GM23338 (cell line): ENCODE results near the gene FATE1. TPM values are rescaled to one million over a fixed set of nuclear protein-coding genes. Genes with fewer than 3 reads are reported as not detected.

ENCODE experiments used
- ATAC-seq: fragments of 200-7000 bp; cut with Tn5 transposase; 3 replicates; pipeline ENCODE4 v1.9.1; 2020
- DNase-seq: peaks from one replicate; pipeline ENCODE4 v3.0.0-alpha.2; 2015; ENCODE audit warnings: low spot score
- H2AFZ ChIP-seq: fragments of 200-600 bp; sonication (generic); 2 replicates; pipeline ENCODE4 v1.8.0; 2016; ENCODE audit warnings: antibody characterized with exemption, mild to moderate bottlenecking, moderate library complexity
- H3F3A ChIP-seq: fragments of 200-600 bp; sonication (generic); replicated peaks from 2 replicates; pipeline ENCODE4 v1.8.0; 2017; ENCODE audit warnings: antibody characterized with exemption, mixed run types, low read depth
- H3K27ac ChIP-seq: fragments of 200-600 bp; sonication (generic); 2 replicates; pipeline ENCODE4 v1.6.1; 2016; ENCODE audit warnings: low read depth
- H3K27me3 ChIP-seq: fragments of 200-600 bp; sonication (generic); 2 replicates; pipeline ENCODE4 v1.8.0; 2016; ENCODE audit warnings: mild to moderate bottlenecking, mixed run types, moderate library complexity; ENCODE audit not compliant: insufficient read depth
- H3K36me3 ChIP-seq: fragments of 200-600 bp; sonication (generic); 2 replicates; pipeline ENCODE4 v1.8.0; 2016; ENCODE audit warnings: mild to moderate bottlenecking; ENCODE audit not compliant: insufficient read depth
- H3K4me1 ChIP-seq: fragments of 200-600 bp; sonication (generic); 2 replicates; pipeline ENCODE4 v1.8.0; 2016; ENCODE audit warnings: mild to moderate bottlenecking, moderate library complexity; ENCODE audit not compliant: insufficient read depth
- H3K4me2 ChIP-seq: fragments of 200-600 bp; sonication (generic); 2 replicates; pipeline ENCODE4 v1.7.1; 2017; ENCODE audit warnings: mixed run types
- H3K4me3 ChIP-seq: fragments of 200-600 bp; sonication (generic); 2 replicates; pipeline ENCODE4 v1.6.1; 2016; ENCODE audit warnings: mixed run types
- H3K79me2 ChIP-seq: fragments of 200-600 bp; sonication (generic); replicated peaks from 2 replicates; pipeline ENCODE4 v1.8.0; 2017; ENCODE audit warnings: mild to moderate bottlenecking; ENCODE audit not compliant: insufficient read depth
- H3K9me2 ChIP-seq: fragments of 200-600 bp; sonication (generic); 2 replicates; pipeline ENCODE4 v1.8.0; 2017; ENCODE audit not compliant: insufficient read depth
- H4K20me1 ChIP-seq: fragments of 200-600 bp; sonication (generic); replicated peaks from 2 replicates; pipeline ENCODE4 v1.8.0; 2017; ENCODE audit warnings: mild to moderate bottlenecking; ENCODE audit not compliant: insufficient read depth
- H3K27ac Mint-ChIP-seq: 2 replicates; pipeline ENCODE4 v1.8.0; 2020; ENCODE audit warnings: inconsistent platforms, mild to moderate bottlenecking, moderate library complexity, mixed read lengths
- H3K27me3 Mint-ChIP-seq: 3 replicates; pipeline ENCODE4 v1.8.0; 2022; ENCODE audit warnings: low read depth, mild to moderate bottlenecking, moderate library complexity, mixed read lengths, inconsistent platforms; ENCODE audit not compliant: insufficient read depth, poor library complexity
- H3K36me3 Mint-ChIP-seq: 3 replicates; pipeline ENCODE4 v1.8.0; 2021; ENCODE audit warnings: low read depth, mild to moderate bottlenecking, inconsistent platforms, moderate library complexity, mixed read lengths
- H3K4me1 Mint-ChIP-seq: 3 replicates; pipeline ENCODE4 v1.8.0; 2020; ENCODE audit warnings: mild to moderate bottlenecking, inconsistent platforms, mixed read lengths
- H3K4me3 Mint-ChIP-seq: 3 replicates; pipeline ENCODE4 v1.8.0; 2021; ENCODE audit warnings: moderate library complexity, mild to moderate bottlenecking, inconsistent platforms, mixed read lengths
- H3K9me3 Mint-ChIP-seq: 3 replicates; pipeline ENCODE4 v1.8.0; 2020; ENCODE audit warnings: moderate library complexity, mild to moderate bottlenecking, inconsistent platforms, mixed read lengths
- CREB1 ChIP-seq: fragments of 250-450 bp; sonication (Bioruptor Pico); IDR thresholded peaks from 2 replicates; pipeline ENCODE4 v1.5.0; 2020; ENCODE audit warnings: low read depth, mild to moderate bottlenecking, moderate library complexity
- EZH2 ChIP-seq: fragments of 200-600 bp; sonication (generic); IDR thresholded peaks from one replicate; pipeline ENCODE4 v1.8.0; 2017; ENCODE audit warnings: antibody characterized with exemption, mild to moderate bottlenecking, low read depth; ENCODE audit not compliant: unreplicated experiment
- EZH2phosphoT487 ChIP-seq: fragments of 200-600 bp; sonication (generic); IDR thresholded peaks from one replicate; pipeline ENCODE4 v1.8.1; 2018; ENCODE audit warnings: antibody characterized with exemption; ENCODE audit not compliant: unreplicated experiment
- NANOG ChIP-seq: IDR thresholded peaks from 2 replicates; pipeline ENCODE4 v1.6.1; 2016; ENCODE audit warnings: antibody characterized with exemption, borderline replicate concordance
- STAT1 ChIP-seq: IDR thresholded peaks from one replicate; pipeline ENCODE4 v1.6.1; 2016; ENCODE audit warnings: antibody characterized with exemption; ENCODE audit not compliant: unreplicated experiment
- polyA plus RNA-seq: library from polyadenylated mRNA; unstranded; fragments of >200 nt; fragmentation: Nextera tagmentation; extraction: Ambion mirVana; gene quantifications from 2 replicates; pipeline ENCODE4 v1.2.1, GENCODE V29; 2016
- total RNA-seq: library from RNA; depleted of rRNA; stranded (reverse); fragments of >200 nt; shearing (Covaris generic); gene quantifications from 2 replicates; pipeline ENCODE4 v1.2.3, GENCODE V29; 2014
- TF ChIP-seq, protein P1 (sequence below): IDR thresholded peaks from one replicate; pipeline ENCODE4 v1.6.1; 2018; ENCODE audit warnings: antibody characterized with exemption; ENCODE audit not compliant: unreplicated experiment
- TF ChIP-seq, protein P2 (sequence below): fragments of 250-450 bp; sonication (Bioruptor Pico); IDR thresholded peaks from 2 replicates; pipeline ENCODE4 v1.5.0; 2020; ENCODE audit warnings: mild to moderate bottlenecking, moderate library complexity
- TF ChIP-seq, protein P3 (sequence below): IDR thresholded peaks from 2 replicates; pipeline ENCODE4 v1.6.1; 2016; ENCODE audit warnings: antibody characterized with exemption

The FATE1 gene
- total and polyA plus RNA-seq, 2 experiments from 2014 or later, result 0.31 TPM; not detected in 1

DNA sequence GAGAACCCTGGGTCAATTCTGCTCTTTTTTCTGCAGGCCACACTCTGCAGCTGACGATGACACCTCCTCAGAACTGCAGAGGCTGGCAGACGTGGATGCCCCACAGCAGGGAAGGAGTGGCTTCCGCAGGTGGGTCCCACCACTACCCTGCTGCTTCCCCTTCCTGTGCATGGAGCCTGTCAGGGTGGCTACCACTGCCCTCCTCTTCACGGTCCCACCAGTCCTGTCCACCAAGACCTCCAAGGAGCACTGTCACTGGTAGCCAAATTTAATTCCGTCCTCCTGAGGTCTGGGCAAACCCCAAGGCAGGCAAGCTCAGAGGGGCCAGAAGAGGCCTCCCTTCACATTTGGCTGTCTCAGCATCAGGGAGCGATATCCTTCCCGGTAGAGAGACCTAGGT lies 22.9 kb downstream of the FATE1 start (continued):
- TF ChIP-seq, protein P1, sequence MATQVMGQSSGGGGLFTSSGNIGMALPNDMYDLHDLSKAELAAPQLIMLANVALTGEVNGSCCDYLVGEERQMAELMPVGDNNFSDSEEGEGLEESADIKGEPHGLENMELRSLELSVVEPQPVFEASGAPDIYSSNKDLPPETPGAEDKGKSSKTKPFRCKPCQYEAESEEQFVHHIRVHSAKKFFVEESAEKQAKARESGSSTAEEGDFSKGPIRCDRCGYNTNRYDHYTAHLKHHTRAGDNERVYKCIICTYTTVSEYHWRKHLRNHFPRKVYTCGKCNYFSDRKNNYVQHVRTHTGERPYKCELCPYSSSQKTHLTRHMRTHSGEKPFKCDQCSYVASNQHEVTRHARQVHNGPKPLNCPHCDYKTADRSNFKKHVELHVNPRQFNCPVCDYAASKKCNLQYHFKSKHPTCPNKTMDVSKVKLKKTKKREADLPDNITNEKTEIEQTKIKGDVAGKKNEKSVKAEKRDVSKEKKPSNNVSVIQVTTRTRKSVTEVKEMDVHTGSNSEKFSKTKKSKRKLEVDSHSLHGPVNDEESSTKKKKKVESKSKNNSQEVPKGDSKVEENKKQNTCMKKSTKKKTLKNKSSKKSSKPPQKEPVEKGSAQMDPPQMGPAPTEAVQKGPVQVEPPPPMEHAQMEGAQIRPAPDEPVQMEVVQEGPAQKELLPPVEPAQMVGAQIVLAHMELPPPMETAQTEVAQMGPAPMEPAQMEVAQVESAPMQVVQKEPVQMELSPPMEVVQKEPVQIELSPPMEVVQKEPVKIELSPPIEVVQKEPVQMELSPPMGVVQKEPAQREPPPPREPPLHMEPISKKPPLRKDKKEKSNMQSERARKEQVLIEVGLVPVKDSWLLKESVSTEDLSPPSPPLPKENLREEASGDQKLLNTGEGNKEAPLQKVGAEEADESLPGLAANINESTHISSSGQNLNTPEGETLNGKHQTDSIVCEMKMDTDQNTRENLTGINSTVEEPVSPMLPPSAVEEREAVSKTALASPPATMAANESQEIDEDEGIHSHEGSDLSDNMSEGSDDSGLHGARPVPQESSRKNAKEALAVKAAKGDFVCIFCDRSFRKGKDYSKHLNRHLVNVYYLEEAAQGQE, result no peak
- TF ChIP-seq NANOG (no peak), STAT1 (no peak)

- no peak overlapping the region for H2AFZ ChIP-seq
- H3K4me3 ChIP-seq, result no peak overlapping the region
- H3K9me2 ChIP-seq, result no peaks in the 10 kb centered on the region
- no peaks in the 10 kb centered on the region for H3F3A ChIP-seq
- H4K20me1 ChIP-seq, result no peaks in the 10 kb centered on the region
- H3K27me3 ChIP-seq, result no peaks in the 10 kb centered on the region
- H3K27ac Mint-ChIP-seq, result no peak overlapping the region
- ATAC-seq (no peak), DNase-seq (no peak)
- no peaks in the 10 kb centered on the region for H3K79me2 ChIP-seq
- no peak overlapping the region for H3K27ac ChIP-seq
- H3K4me1 ChIP-seq, result no peaks in the 10 kb centered on the region
- no peaks in the 10 kb centered on the region for H3K36me3 ChIP-seq
- no peaks in the 10 kb centered on the region for H3K36me3 Mint-ChIP-seq
- no peaks in the 10 kb centered on the region for H3K4me1 Mint-ChIP-seq
- H3K27me3 Mint-ChIP-seq, result no peaks in the 10 kb centered on the region
- no peak overlapping the region for H3K4me3 Mint-ChIP-seq
- H3K9me3 Mint-ChIP-seq, result no peaks in the 10 kb centered on the region
- H3K4me2 ChIP-seq, result no peak overlapping the region
- TF ChIP-seq, protein P1, result no peak
- no peak for TF ChIP-seq EZH2
- TF ChIP-seq, protein P2, sequence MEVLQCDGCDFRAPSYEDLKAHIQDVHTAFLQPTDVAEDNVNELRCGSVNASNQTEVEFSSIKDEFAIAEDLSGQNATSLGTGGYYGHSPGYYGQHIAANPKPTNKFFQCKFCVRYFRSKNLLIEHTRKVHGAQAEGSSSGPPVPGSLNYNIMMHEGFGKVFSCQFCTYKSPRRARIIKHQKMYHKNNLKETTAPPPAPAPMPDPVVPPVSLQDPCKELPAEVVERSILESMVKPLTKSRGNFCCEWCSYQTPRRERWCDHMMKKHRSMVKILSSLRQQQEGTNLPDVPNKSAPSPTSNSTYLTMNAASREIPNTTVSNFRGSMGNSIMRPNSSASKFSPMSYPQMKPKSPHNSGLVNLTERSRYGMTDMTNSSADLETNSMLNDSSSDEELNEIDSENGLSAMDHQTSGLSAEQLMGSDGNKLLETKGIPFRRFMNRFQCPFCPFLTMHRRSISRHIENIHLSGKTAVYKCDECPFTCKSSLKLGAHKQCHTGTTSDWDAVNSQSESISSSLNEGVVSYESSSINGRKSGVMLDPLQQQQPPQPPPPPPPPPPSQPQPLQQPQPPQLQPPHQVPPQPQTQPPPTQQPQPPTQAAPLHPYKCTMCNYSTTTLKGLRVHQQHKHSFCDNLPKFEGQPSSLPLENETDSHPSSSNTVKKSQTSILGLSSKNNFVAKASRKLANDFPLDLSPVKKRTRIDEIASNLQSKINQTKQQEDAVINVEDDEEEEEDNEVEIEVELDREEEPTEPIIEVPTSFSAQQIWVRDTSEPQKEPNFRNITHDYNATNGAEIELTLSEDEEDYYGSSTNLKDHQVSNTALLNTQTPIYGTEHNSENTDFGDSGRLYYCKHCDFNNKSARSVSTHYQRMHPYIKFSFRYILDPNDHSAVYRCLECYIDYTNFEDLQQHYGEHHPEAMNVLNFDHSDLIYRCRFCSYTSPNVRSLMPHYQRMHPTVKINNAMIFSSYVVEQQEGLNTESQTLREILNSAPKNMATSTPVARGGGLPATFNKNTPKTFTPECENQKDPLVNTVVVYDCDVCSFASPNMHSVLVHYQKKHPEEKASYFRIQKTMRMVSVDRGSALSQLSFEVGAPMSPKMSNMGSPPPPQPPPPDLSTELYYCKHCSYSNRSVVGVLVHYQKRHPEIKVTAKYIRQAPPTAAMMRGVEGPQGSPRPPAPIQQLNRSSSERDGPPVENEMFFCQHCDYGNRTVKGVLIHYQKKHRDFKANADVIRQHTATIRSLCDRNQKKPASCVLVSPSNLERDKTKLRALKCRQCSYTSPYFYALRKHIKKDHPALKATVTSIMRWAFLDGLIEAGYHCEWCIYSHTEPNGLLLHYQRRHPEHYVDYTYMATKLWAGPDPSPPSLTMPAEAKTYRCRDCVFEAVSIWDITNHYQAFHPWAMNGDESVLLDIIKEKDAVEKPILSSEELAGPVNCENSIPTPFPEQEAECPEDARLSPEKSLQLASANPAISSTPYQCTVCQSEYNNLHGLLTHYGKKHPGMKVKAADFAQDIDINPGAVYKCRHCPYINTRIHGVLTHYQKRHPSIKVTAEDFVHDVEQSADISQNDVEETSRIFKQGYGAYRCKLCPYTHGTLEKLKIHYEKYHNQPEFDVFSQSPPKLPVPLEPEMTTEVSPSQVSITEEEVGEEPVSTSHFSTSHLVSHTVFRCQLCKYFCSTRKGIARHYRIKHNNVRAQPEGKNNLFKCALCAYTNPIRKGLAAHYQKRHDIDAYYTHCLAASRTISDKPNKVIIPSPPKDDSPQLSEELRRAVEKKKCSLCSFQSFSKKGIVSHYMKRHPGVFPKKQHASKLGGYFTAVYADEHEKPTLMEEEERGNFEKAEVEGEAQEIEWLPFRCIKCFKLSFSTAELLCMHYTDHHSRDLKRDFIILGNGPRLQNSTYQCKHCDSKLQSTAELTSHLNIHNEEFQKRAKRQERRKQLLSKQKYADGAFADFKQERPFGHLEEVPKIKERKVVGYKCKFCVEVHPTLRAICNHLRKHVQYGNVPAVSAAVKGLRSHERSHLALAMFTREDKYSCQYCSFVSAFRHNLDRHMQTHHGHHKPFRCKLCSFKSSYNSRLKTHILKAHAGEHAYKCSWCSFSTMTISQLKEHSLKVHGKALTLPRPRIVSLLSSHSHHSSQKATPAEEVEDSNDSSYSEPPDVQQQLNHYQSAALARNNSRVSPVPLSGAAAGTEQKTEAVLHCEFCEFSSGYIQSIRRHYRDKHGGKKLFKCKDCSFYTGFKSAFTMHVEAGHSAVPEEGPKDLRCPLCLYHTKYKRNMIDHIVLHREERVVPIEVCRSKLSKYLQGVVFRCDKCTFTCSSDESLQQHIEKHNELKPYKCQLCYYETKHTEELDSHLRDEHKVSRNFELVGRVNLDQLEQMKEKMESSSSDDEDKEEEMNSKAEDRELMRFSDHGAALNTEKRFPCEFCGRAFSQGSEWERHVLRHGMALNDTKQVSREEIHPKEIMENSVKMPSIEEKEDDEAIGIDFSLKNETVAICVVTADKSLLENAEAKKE (CRISPR knock-in tag), result no peak
- no peak for TF ChIP-seq CREB1 (CRISPR knock-in tag)
- TF ChIP-seq, protein P3, sequence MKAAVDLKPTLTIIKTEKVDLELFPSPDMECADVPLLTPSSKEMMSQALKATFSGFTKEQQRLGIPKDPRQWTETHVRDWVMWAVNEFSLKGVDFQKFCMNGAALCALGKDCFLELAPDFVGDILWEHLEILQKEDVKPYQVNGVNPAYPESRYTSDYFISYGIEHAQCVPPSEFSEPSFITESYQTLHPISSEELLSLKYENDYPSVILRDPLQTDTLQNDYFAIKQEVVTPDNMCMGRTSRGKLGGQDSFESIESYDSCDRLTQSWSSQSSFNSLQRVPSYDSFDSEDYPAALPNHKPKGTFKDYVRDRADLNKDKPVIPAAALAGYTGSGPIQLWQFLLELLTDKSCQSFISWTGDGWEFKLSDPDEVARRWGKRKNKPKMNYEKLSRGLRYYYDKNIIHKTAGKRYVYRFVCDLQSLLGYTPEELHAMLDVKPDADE, result no peak
- no peak for TF ChIP-seq EZH2phosphoT487
These were observed 25.8 kb downstream of the FATE1 start for GRCh38 chrX:151741606-151742005.
